HEK293T (cell line): ENCODE data around the gene RFC3.

Source experiments
- CTCF ChIA-PET: fragments of 350-600 bp; formaldehyde crosslinking; extraction: SDS; loops from one replicate; lab custom pipeline; 2021; ENCODE audit warnings: antibody characterized with exemption, inconsistent platforms; lab: Yijun Ruan, JAX
- POLR2A ChIA-PET: fragments of 350-600 bp; formaldehyde crosslinking; extraction: SDS; loops from one replicate; lab custom pipeline; 2020; ENCODE audit warnings: antibody characterized with exemption, inconsistent platforms; lab: Yijun Ruan, JAX
- DNase-seq: peaks from one replicate; pipeline ENCODE4 v3.0.0; 2012; ENCODE audit warnings: mixed read lengths; ENCODE audit errors: extremely low spot score
- ARNT ChIP-seq: fragments of 450-650 bp; IDR thresholded peaks from 2 replicates; pipeline ENCODE4 v1.6.1; 2017; ENCODE audit warnings: mild to moderate bottlenecking
- BHLHE40 ChIP-seq: fragments of 450-650 bp; IDR thresholded peaks from 2 replicates; pipeline ENCODE4 v1.6.1; 2016; ENCODE audit warnings: mild to moderate bottlenecking, moderate library complexity, borderline replicate concordance
- CTBP1 ChIP-seq: fragments of 450-650 bp; IDR thresholded peaks from 2 replicates; pipeline ENCODE4 v1.6.1; 2016; ENCODE audit warnings: borderline replicate concordance
- ELF4 ChIP-seq: fragments of 450-650 bp; IDR thresholded peaks from 2 replicates; pipeline ENCODE4 v1.6.1; 2017; ENCODE audit warnings: antibody characterized with exemption
- FOXA1 ChIP-seq: fragments of 450-650 bp; IDR thresholded peaks from 2 replicates; pipeline ENCODE4 v1.6.1; 2016; ENCODE audit warnings: mild to moderate bottlenecking
- FOXK2 ChIP-seq: fragments of 450-650 bp; IDR thresholded peaks from 2 replicates; pipeline ENCODE4 v1.6.1; 2016; ENCODE audit warnings: mild to moderate bottlenecking
- FOXM1 ChIP-seq: fragments of 450-650 bp; IDR thresholded peaks from 2 replicates; pipeline ENCODE4 v1.6.1; 2017; ENCODE audit warnings: mild to moderate bottlenecking, borderline replicate concordance
- HDGF ChIP-seq: fragments of 450-650 bp; IDR thresholded peaks from 2 replicates; pipeline ENCODE4 v1.6.1; 2017; ENCODE audit warnings: antibody characterized with exemption, borderline replicate concordance
- L3MBTL2 ChIP-seq: fragments of 450-650 bp; conservative IDR thresholded peaks from 2 replicates; pipeline ENCODE4 v1.6.1; 2016; ENCODE audit warnings: mild to moderate bottlenecking
- LEF1 ChIP-seq: fragments of 450-650 bp; IDR thresholded peaks from 2 replicates; pipeline ENCODE4 v1.6.1; 2017; ENCODE audit warnings: mild to moderate bottlenecking, borderline replicate concordance
- NFRKB ChIP-seq: fragments of 450-650 bp; IDR thresholded peaks from 2 replicates; pipeline ENCODE4 v1.6.1; 2016; ENCODE audit warnings: mild to moderate bottlenecking, moderate library complexity
- PKNOX1 ChIP-seq: fragments of 450-650 bp; IDR thresholded peaks from 2 replicates; pipeline ENCODE4 v1.6.1; 2016
- SP1 ChIP-seq: fragments of 450-650 bp; IDR thresholded peaks from 2 replicates; pipeline ENCODE4 v1.6.1; 2017
- SUZ12 ChIP-seq: fragments of 450-650 bp; IDR thresholded peaks from 2 replicates; pipeline ENCODE4 v1.6.1; 2016; ENCODE audit warnings: mild to moderate bottlenecking
- TARDBP ChIP-seq: fragments of 450-650 bp; IDR thresholded peaks from 2 replicates; pipeline ENCODE4 v1.6.1; 2016
- ZNF384 ChIP-seq: fragments of 450-650 bp; IDR thresholded peaks from 2 replicates; pipeline ENCODE4 v1.6.1; 2016

The RFC3 gene

GRCh38 chr13:33855371-33855895 lies 37.5 kb downstream of the RFC3 start:
- no peak for DNase-seq
- ChIA-PET POLR2A (no interaction called here), CTCF (no interaction called here)
- TF ChIP-seq L3MBTL2 (no peak), NFRKB (no peak), BHLHE40 (no peak), ZNF384 (no peak)

DNA sequence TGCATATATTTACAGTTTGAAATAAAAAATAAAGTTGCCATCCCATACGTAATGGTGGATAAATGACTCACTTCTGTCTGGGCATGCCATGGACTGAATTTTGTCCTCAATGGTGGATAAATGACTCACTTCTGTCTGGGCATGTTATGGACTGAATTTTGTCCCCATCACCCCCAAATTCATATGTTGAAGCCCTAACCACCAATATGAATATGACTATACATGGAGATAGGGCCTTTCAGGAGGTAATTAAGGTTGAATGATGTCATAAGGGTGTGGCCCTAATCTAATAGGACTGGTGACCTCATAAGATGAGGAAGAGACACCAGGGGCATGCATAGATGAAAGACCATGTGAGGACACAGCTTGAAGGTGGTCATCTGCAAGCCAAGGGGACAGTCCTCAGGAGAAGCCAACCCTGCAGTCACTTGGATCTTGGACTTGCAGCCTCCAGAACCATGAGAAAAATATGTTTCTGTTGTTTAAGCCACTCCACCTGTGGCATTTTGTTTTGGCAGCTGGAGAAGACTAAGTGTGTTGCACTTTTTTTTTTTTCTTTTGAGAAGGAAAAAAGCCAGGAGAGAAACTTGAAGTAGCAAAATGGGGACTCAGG lies 41.8 kb downstream of the RFC3 start:
- POLR2A ChIA-PET, result no interaction called here
- TF ChIP-seq CTBP1 (no peak), LEF1 (no peak), NFRKB (no peak), ZNF384 (no peak), FOXM1 (no peak), TARDBP (no peak), HDGF (no peak), FOXK2 (no peak), BHLHE40 (no peak), SP1 (no peak), PKNOX1 (no peak), FOXA1 (no peak), SUZ12 (no peak), ELF4 (no peak), ARNT (no peak), L3MBTL2 (no peak)
- no peak for DNase-seq
- CTCF ChIA-PET, result no interaction called here

DNA sequence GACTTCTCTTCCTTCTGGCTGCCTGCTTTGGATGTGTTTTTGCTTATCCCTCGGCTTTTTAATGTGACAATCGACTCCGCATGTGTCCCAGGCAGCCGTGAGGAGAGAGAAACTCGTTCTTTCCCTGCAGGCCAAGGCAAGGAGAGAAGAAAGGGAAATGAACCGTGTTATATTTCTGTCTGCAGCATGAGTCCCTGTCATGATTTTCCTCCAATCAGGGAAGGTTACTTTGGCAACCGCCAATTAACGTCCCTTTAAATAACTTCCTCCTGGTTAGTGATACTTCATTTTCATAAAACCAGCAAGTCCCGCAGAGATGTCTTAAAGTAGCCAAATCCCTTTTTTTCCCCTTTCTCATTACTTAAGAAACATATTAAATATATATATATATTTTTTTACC lies 42.6 kb downstream of the RFC3 start:
- POLR2A ChIA-PET, result no interaction called here
- DNase-seq, result no peak
- CTCF ChIA-PET, result no interaction called here

GRCh38 chr13:33862016-33862415 lies 44.1 kb downstream of the RFC3 start:
- POLR2A ChIA-PET, result no interaction called here
- CTCF ChIA-PET, result no interaction called here
- TF ChIP-seq ZNF384, result 0 out of 2 replicates have a peak, but pooled peaks have one; percentile 28
- no peak for TF ChIP-seq LEF1
- no peak for TF ChIP-seq FOXK2
- TF ChIP-seq SUZ12, result no peak
- no peak for DNase-seq

More for the DNA sequence above, 42.6 kb downstream of the RFC3 start:
- TF ChIP-seq HDGF (no peak), LEF1 (no peak), FOXK2 (no peak), SP1 (no peak), SUZ12 (no peak), ZNF384 (no peak), FOXA1 (no peak), PKNOX1 (no peak), BHLHE40 (no peak), FOXM1 (no peak), ELF4 (no peak)

GRCh38 chr13:33863188-33863789 lies 45.3 kb downstream of the RFC3 start:
- CTCF ChIA-PET, result no interaction called here
- TF ChIP-seq ZNF384 (no peak), FOXK2 (no peak), ARNT (no peak), FOXM1 (no peak), BHLHE40 (no peak), FOXA1 (no peak), NFRKB (no peak), PKNOX1 (no peak), HDGF (no peak), SUZ12 (no peak), L3MBTL2 (no peak), TARDBP (no peak), LEF1 (no peak), CTBP1 (no peak), SP1 (no peak), ELF4 (no peak)
- DNase-seq, result no peak
- POLR2A ChIA-PET, result no interaction called here

DNA sequence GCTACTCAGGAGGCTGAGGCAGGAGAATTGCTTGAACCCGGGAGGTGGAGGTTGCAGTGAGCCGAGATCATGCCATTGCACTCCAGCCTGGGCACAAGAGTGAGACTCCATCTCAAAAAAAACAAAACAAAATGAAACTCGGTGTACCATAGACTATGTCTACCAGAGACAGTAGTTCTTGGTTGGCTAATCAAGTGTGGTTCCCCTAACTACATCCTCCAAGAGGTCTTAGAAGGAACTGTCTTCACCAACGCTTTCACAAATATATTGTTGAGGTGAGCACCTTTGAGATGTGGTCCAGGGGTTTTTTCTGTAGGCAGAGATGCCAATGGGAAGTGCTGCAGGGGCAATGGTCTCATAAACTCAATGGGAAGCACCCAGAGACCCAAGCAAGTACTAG lies 48.0 kb downstream of the RFC3 start:
- no peak for DNase-seq
- ChIA-PET CTCF (no interaction called here), POLR2A (no interaction called here)
- TF ChIP-seq FOXK2 (no peak), TARDBP (no peak), SUZ12 (no peak), PKNOX1 (no peak), BHLHE40 (no peak)
